H9 (cell line): ENCODE measurements around the gene TMCC1. TPM values are rescaled to one million over a fixed set of nuclear protein-coding genes. Genes with fewer than 3 reads are reported as not detected.

Experiments
- DNase-seq: peaks from one replicate; pipeline ENCODE4 v3.0.0-alpha.2; 2017
- H2AFZ ChIP-seq: one replicate; pipeline ENCODE4 v1.6.1; 2013; ENCODE audit warnings: mild to moderate bottlenecking, low read length, control low read depth, moderate library complexity
- H2AK5ac ChIP-seq: 2 replicates; pipeline ENCODE4 v1.6.1; 2013; ENCODE audit warnings: low read length, control low read depth, mixed read lengths; ENCODE audit not compliant: insufficient read length
- H2BK120ac ChIP-seq: one replicate; pipeline ENCODE4 v1.6.1; 2013; ENCODE audit warnings: low read depth, mild to moderate bottlenecking, low read length, control low read depth, inconsistent platforms; ENCODE audit not compliant: poor library complexity, severe bottlenecking
- H2BK12ac ChIP-seq: 2 replicates; pipeline ENCODE4 v1.6.1; 2013; ENCODE audit warnings: low read length, control low read depth, mixed read lengths, low read depth; ENCODE audit not compliant: insufficient read length
- H2BK15ac ChIP-seq: 2 replicates; pipeline ENCODE4 v1.6.1; 2013; ENCODE audit warnings: low read depth, low read length, control low read depth
- H2BK20ac ChIP-seq: one replicate; pipeline ENCODE4 v1.6.1; 2013; ENCODE audit warnings: low read depth, mild to moderate bottlenecking, low read length, control low read depth, inconsistent platforms; ENCODE audit not compliant: poor library complexity, severe bottlenecking
- H2BK5ac ChIP-seq: 2 replicates; pipeline ENCODE4 v1.6.1; 2013; ENCODE audit warnings: low read length, control low read depth, mixed read lengths; ENCODE audit not compliant: insufficient read length
- H3K14ac ChIP-seq: 2 replicates; pipeline ENCODE4 v1.6.1; 2013; ENCODE audit warnings: low read length, control low read depth; ENCODE audit not compliant: insufficient read depth
- H3K18ac ChIP-seq: 2 replicates; pipeline ENCODE4 v1.6.1; 2013; ENCODE audit warnings: low read depth, mild to moderate bottlenecking, mixed read lengths, low read length, control low read depth; ENCODE audit not compliant: insufficient read length
- H3K23ac ChIP-seq: 2 replicates; pipeline ENCODE4 v1.6.1; 2013; ENCODE audit warnings: low read length, control low read depth, mixed read lengths, low read depth; ENCODE audit not compliant: insufficient read length
- H3K23me2 ChIP-seq: 2 replicates; pipeline ENCODE4 v1.6.1; 2013; ENCODE audit warnings: low read depth, mild to moderate bottlenecking, mixed read lengths, low read length, control low read depth; ENCODE audit not compliant: insufficient read length, poor library complexity, severe bottlenecking
- H3K27ac ChIP-seq: 2 replicates; pipeline ENCODE4 v1.5.1; 2013; ENCODE audit warnings: low read length, control low read depth, mixed read lengths, low read depth; ENCODE audit not compliant: insufficient read length
- H3K27me3 ChIP-seq: 2 replicates; pipeline ENCODE4 v1.6.1; 2013; ENCODE audit warnings: low read length, control low read depth, inconsistent platforms; ENCODE audit not compliant: insufficient read depth
- H3K4ac ChIP-seq: 2 replicates; pipeline ENCODE4 v1.6.1; 2013; ENCODE audit warnings: low read depth, mild to moderate bottlenecking, control low read depth, inconsistent platforms, low read length, moderate library complexity
- H3K4me1 ChIP-seq: 2 replicates; pipeline ENCODE4 v1.6.1; 2013; ENCODE audit warnings: low read length, control low read depth, inconsistent platforms; ENCODE audit not compliant: insufficient read depth
- H3K4me2 ChIP-seq: 2 replicates; pipeline ENCODE4 v1.6.1; 2013; ENCODE audit warnings: low read length, control low read depth, mixed read lengths; ENCODE audit not compliant: insufficient read length, insufficient read depth
- H3K56ac ChIP-seq: 2 replicates; pipeline ENCODE4 v1.6.1; 2013; ENCODE audit warnings: low read depth, mild to moderate bottlenecking, mixed read lengths, low read length, control low read depth; ENCODE audit not compliant: insufficient read length
- H3K79me1 ChIP-seq: 2 replicates; pipeline ENCODE4 v1.6.1; 2013; ENCODE audit warnings: low read depth, mild to moderate bottlenecking, moderate library complexity, low read length, control low read depth, inconsistent platforms; ENCODE audit not compliant: insufficient read depth, poor library complexity, severe bottlenecking
- H3K79me2 ChIP-seq: 2 replicates; pipeline ENCODE4 v1.6.1; 2013; ENCODE audit warnings: low read length, control low read depth, inconsistent platforms; ENCODE audit not compliant: insufficient read depth
- H3K9ac ChIP-seq: 2 replicates; pipeline ENCODE4 v1.6.1; 2013; ENCODE audit warnings: low read length, control low read depth, mixed read lengths; ENCODE audit not compliant: insufficient read length; ENCODE audit errors: extremely low read depth
- H3K9me3 ChIP-seq: one replicate; pipeline ENCODE4 v1.6.1; 2013; ENCODE audit warnings: low read depth, low read length, inconsistent platforms; ENCODE audit not compliant: control insufficient read depth
- H3T11ph ChIP-seq: one replicate; pipeline ENCODE4 v1.6.1; 2013; ENCODE audit warnings: mild to moderate bottlenecking, low read length, control low read depth, inconsistent platforms
- H4K20me1 ChIP-seq: one replicate; pipeline ENCODE4 v1.6.1; 2013; ENCODE audit not compliant: control insufficient read depth, insufficient read length, insufficient read depth
- H4K5ac ChIP-seq: 2 replicates; pipeline ENCODE4 v1.6.1; 2013; ENCODE audit warnings: low read depth, mild to moderate bottlenecking, mixed read lengths, low read length, control low read depth; ENCODE audit not compliant: insufficient read length
- H4K8ac ChIP-seq: replicated peaks from 2 replicates; pipeline ENCODE4 v1.6.1; 2013; ENCODE audit warnings: low read length, control low read depth, mixed read lengths, low read depth; ENCODE audit not compliant: insufficient read length
- H4K91ac ChIP-seq: 2 replicates; pipeline ENCODE4 v1.6.1; 2013; ENCODE audit warnings: low read depth, mild to moderate bottlenecking, moderate library complexity, mixed read lengths, low read length, control low read depth; ENCODE audit not compliant: insufficient read length
- H3K27ac Mint-ChIP-seq, 3 experiments: 2 replicates in 2 of 3; 3 replicates in 1 of 3; pipeline ENCODE4 v1.8.0; 2020 to 2021; ENCODE audit warnings: mixed read lengths in 3 of 3, mild to moderate bottlenecking in 1 of 3, moderate library complexity in 1 of 3
- H3K27me3 Mint-ChIP-seq: 2 replicates; pipeline ENCODE4 v1.8.0; 2021; ENCODE audit warnings: low read depth, mild to moderate bottlenecking, moderate library complexity, mixed read lengths
- H3K36me3 Mint-ChIP-seq, 3 experiments: 2 replicates in 2 of 3; 3 replicates in 1 of 3; pipeline ENCODE4 v1.8.0; 2020 to 2021; ENCODE audit warnings: low read depth in 3 of 3, mixed read lengths in 3 of 3; ENCODE audit not compliant: insufficient read depth in 1 of 3
- H3K4me1 Mint-ChIP-seq, 2 experiments: 2 replicates each; pipeline ENCODE4 v1.8.0; 2020; ENCODE audit warnings: mixed read lengths in 2 of 2
- H3K4me3 Mint-ChIP-seq, 2 experiments: 2 replicates in 1 of 2; 3 replicates in 1 of 2; pipeline ENCODE4 v1.8.0; 2020 to 2021; ENCODE audit warnings: mild to moderate bottlenecking in 2 of 2, mixed read lengths in 2 of 2, moderate library complexity in 1 of 2
- H3K9me3 Mint-ChIP-seq, 2 experiments: 2 replicates in 1 of 2; 3 replicates in 1 of 2; pipeline ENCODE4 v1.8.0; 2020; ENCODE audit warnings: mild to moderate bottlenecking in 2 of 2, mixed read lengths in 2 of 2, moderate library complexity in 1 of 2
- WGBS: extraction: QIAGEN DNeasy Blood & Tissue Kit; methylation state at CpG from one replicate; pipeline ENCODE4 v1.1.7; 2013; ENCODE audit warnings: missing lambda C conversion rate, low lambda C conversion rate, mixed read lengths; ENCODE audit not compliant: insufficient read length; ENCODE audit errors: extremely low coverage; 5-methylcytosine and 5-hydroxymethylcytosine counted together
- total RNA-seq: library from RNA; stranded (reverse); gene quantifications from 2 replicates; pipeline ENCODE4 v1.2.1, GENCODE V29; 2021
- TF ChIP-seq, protein P1 (sequence below): fragments of 200-600 bp; sonication (generic); conservative IDR thresholded peaks from 3 replicates; pipeline ENCODE4 v1.8.0; 2021; ENCODE audit warnings: antibody characterized with exemption, mild to moderate bottlenecking

The TMCC1 gene
- total RNA-seq, 1 experiment from 2014 or later = 24.4 TPM

DNA sequence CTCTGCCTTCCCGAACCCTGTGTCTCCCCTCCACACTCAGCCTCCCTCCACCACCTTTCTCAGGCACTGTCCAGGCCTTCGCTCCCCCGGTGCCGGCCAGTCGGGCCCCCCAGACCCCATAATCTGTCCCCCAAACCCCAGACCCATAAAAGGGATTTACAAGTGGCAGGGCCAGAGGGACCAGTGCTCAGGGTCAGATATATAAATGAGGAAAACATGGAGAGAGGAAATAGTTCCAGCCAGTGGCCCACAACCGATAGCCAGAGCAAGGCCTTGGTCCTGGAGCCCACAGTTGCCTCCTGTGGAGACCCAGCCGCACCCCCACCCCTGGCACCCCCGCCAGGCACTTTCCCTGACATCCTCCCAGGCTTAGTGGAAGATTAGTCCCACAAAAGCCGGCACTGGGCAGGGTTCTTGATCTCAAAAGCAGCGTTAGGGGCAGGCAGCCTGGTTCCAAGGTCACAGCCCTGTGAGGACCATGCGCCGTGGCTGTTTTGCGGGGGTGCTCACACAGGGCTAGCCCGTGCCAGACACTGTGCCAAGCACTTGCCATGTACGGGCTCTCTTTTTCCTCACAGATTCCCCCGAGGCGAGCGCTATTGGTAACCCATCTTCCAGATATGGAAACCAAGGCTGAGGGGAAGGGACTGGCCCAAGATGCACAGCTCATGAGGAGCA lies 286.0 kb downstream of the TMCC1 start:
- Mint-ChIP-seq H3K27me3 (peaks cover 38% of the 10 kb centered on the region), H3K9me3 (peaks cover 2 to 3% of the 10 kb centered on the region in 2 experiments; a peak in 2 of 5 replicates), H3K4me3 (peak overlapping the region; percentile 81 to 93), H3K27ac (peak overlapping the region in 1 of 3 experiments; percentile 96; a peak in 3 of 7 replicates), H3K36me3 (peaks cover 0 to 2% (median 0%) of the 10 kb centered on the region in 3 experiments; a peak in 2 of 7 replicates), H3K4me1 (peaks cover 51 to 53% of the 10 kb centered on the region in 2 experiments)
- H4K5ac ChIP-seq = no peak overlapping the region
- no peak overlapping the region for H2BK20ac ChIP-seq
- H3K56ac ChIP-seq = no peak overlapping the region
- no peaks in the 10 kb centered on the region for H4K20me1 ChIP-seq
- no peak overlapping the region for H3T11ph ChIP-seq
- no peak overlapping the region for H2BK5ac ChIP-seq
- H3K23me2 ChIP-seq = peaks cover 12% of the 10 kb centered on the region
- H4K91ac ChIP-seq = no peak overlapping the region
- H2BK12ac ChIP-seq = no peak overlapping the region
- H3K4ac ChIP-seq = no peak overlapping the region
- WGBS = no CpG with 5 or more reads among the region's 18 CpGs
- H2BK15ac ChIP-seq = no peak overlapping the region
- H3K4me1 ChIP-seq = peaks cover 3% of the 10 kb centered on the region
- H3K27ac ChIP-seq = no peak overlapping the region
- no peak overlapping the region for H2AK5ac ChIP-seq
- H3K14ac ChIP-seq = no peak overlapping the region
- no peak overlapping the region for H2AFZ ChIP-seq
- no peak overlapping the region for H3K23ac ChIP-seq
- H3K18ac ChIP-seq = no peak overlapping the region
- H3K79me1 ChIP-seq = no peaks in the 10 kb centered on the region
- TF ChIP-seq, protein P1, sequence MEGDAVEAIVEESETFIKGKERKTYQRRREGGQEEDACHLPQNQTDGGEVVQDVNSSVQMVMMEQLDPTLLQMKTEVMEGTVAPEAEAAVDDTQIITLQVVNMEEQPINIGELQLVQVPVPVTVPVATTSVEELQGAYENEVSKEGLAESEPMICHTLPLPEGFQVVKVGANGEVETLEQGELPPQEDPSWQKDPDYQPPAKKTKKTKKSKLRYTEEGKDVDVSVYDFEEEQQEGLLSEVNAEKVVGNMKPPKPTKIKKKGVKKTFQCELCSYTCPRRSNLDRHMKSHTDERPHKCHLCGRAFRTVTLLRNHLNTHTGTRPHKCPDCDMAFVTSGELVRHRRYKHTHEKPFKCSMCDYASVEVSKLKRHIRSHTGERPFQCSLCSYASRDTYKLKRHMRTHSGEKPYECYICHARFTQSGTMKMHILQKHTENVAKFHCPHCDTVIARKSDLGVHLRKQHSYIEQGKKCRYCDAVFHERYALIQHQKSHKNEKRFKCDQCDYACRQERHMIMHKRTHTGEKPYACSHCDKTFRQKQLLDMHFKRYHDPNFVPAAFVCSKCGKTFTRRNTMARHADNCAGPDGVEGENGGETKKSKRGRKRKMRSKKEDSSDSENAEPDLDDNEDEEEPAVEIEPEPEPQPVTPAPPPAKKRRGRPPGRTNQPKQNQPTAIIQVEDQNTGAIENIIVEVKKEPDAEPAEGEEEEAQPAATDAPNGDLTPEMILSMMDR = no peak
- no peaks in the 10 kb centered on the region for H3K9me3 ChIP-seq
- peak overlapping the region; percentile 67 for H3K4me2 ChIP-seq
- no peak overlapping the region for H3K9ac ChIP-seq
- peaks cover 6% of the 10 kb centered on the region; the same call in 1 of the 2 replicates for H3K27me3 ChIP-seq
- DNase-seq = no peak
- H2BK120ac ChIP-seq = no peak overlapping the region
- H4K8ac ChIP-seq = no peak overlapping the region
- H3K79me2 ChIP-seq = peaks cover 2% of the 10 kb centered on the region; the same call in 1 of the 2 replicates
